DMS53 treated with DMSO at 0.1 percent for 48 hours (cell line): ENCODE data around the gene AFF1.
"Not testable (repeated sequence)": the region's sequence is repeated elsewhere in the genome, so short reads cannot be mapped to it uniquely, and the experiment has no call there.

Experiments
- DNase-seq: peaks from one replicate; lab custom pipeline; 2025; ENCODE audit not compliant: unreplicated experiment; lab: John Stamatoyannopoulos, UW

Gene AFF1

GRCh38 chr4:87134122-87134521 lies 199.3 kb downstream of the AFF1 start:
- DNase-seq = no peak

- DNase-seq = no peak
Measured at GRCh38 chr4:87141428-87141827, 206.6 kb downstream of the AFF1 start.

GRCh38 chr4:87144356-87144755 lies 209.5 kb downstream of the AFF1 start:
- no peak for DNase-seq

GRCh38 chr4:87145934-87146333 lies 211.1 kb downstream of the AFF1 start:
- not testable (repeated sequence) for DNase-seq

- DNase-seq = no peak
Measured at GRCh38 chr4:87147116-87147515, 212.3 kb downstream of the AFF1 start.

- DNase-seq = peak; percentile 29
Measured at GRCh38 chr4:87150498-87151261, 215.9 kb downstream of the AFF1 start.

GRCh38 chr4:87151730-87152129 lies 216.9 kb downstream of the AFF1 start:
- DNase-seq = no peak

GRCh38 chr4:87152310-87153041 lies 217.7 kb downstream of the AFF1 start:
- DNase-seq = no peak

- no peak for DNase-seq
Measured at GRCh38 chr4:87153078-87153870, 218.5 kb downstream of the AFF1 start.

GRCh38 chr4:87165892-87166291 lies 231.1 kb downstream of the AFF1 start:
- DNase-seq = no peak

GRCh38 chr4:87166296-87166854 lies 231.6 kb downstream of the AFF1 start:
- no peak for DNase-seq

- no peak for DNase-seq
Measured at GRCh38 chr4:87171944-87172343, 237.1 kb downstream of the AFF1 start.

- DNase-seq = no peak
Measured at GRCh38 chr4:87174672-87175071, 239.9 kb downstream of the AFF1 start.

- no peak for DNase-seq
Measured at GRCh38 chr4:87179751-87180150, 244.9 kb downstream of the AFF1 start.

GRCh38 chr4:87180767-87181166 lies 246.0 kb downstream of the AFF1 start:
- DNase-seq = no peak

GRCh38 chr4:87185146-87185870 lies 250.5 kb downstream of the AFF1 start:
- no peak for DNase-seq

GRCh38 chr4:87188048-87188447 lies 253.2 kb downstream of the AFF1 start:
- peak; percentile 21 for DNase-seq

- no peak for DNase-seq
Measured at GRCh38 chr4:87188932-87189331, 254.1 kb downstream of the AFF1 start.
